ENCODE results near the gene CXXC5.

CXXC5 gene

DNA sequence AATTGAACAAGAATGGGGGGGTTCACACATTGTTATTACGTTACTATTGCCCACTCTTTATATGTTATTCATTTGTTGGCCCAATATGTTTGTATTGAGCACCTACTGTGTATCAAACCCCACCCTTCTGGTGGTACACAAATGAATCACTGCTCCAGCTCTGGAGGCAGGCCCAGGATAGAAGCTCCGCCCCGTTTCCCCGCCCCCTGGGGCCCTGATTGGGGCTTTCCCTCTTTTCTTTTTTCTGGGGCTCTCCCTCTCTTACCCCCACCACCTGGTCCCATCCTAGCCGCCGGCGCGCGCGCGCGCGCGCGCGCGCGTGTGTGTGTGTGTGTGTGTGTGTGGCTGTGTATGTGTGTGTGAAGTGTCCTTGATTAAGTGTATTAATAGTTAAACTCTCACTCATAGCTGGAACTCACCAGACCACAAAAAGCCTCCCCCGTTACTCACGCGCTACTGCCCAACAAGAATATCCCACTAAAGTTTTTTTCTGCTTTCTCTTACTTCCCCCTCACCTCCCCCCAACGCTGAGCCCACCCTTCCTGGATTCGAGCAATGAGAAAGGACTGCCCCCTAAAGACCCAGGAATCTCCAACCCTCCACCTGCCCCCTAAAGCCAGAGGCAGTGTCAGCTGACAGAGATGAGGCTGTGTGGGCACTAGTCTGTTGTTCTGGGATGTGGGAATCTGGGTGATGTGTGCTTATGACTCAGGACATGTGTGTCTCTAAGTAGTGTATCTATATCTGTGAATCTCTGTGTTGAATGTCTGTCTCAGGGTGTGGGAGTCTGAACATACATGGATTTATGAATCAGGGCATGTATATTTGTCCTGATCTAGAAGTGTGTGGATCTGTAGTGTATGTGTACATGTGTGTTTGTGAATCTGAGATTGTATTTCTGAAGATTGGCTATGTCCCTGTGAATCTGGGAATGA lies 4.0 kb downstream of the CXXC5 start:
- DNase-seq = peak; percentile 87

DNA sequence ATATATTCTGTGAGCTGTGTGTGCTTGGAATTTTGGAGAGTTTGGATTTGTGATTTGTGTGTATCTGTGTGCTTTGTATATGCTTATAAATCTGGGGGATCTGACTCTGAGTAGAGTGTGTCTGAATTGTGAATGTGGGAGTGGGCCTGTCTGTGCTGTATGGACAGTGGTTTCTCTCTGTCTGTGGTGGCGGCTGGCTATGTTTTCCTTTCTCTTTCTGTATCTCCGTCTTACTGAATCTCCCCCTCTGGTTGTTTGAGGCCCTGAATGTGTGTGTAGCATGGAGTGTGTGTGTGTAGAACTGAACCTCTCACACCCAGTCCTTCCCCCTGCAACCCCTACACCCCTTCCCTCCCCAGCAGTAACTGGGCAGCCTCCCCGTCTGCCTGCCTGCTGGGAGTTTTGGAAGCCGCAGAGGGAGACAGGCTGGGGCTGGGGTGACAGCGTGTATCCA lies 4.7 kb downstream of the CXXC5 start:
- peak; percentile 67 for DNase-seq

GRCh38 chr5:139653616-139654015 lies 5.5 kb downstream of the CXXC5 start:
- DNase-seq = no peak

- DNase-seq = no peak
Measured at GRCh38 chr5:139654464-139654863, 6.3 kb downstream of the CXXC5 start.

GRCh38 chr5:139654871-139655491 lies 6.8 kb downstream of the CXXC5 start:
- no peak for DNase-seq

GRCh38 chr5:139655727-139656271 lies 7.7 kb downstream of the CXXC5 start:
- DNase-seq = no peak

GRCh38 chr5:139657363-139658321 lies 9.5 kb downstream of the CXXC5 start:
- no peak for DNase-seq

DNA sequence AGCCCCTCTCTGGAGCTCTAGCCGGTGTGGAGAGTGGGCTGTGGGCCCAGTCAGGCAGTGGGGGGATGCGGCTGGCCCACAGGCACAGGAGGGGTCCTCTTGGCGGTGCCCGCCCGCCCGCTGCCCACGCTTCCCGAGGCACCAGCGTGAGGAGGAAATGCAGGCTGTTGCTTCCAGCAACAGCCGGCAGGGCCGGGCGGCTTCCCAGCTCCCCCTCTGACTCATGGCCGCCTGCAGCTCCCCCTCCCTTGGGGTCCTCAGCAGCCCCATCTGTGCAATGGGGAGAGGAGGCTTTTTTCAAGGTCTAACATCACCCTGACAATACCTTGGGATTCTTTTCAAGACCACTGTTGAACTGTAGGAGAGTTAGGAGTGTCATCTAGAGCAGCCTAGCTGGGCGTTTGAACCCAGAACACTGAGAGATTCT lies 10.4 kb downstream of the CXXC5 start:
- DNase-seq = peak; percentile 62

DNA sequence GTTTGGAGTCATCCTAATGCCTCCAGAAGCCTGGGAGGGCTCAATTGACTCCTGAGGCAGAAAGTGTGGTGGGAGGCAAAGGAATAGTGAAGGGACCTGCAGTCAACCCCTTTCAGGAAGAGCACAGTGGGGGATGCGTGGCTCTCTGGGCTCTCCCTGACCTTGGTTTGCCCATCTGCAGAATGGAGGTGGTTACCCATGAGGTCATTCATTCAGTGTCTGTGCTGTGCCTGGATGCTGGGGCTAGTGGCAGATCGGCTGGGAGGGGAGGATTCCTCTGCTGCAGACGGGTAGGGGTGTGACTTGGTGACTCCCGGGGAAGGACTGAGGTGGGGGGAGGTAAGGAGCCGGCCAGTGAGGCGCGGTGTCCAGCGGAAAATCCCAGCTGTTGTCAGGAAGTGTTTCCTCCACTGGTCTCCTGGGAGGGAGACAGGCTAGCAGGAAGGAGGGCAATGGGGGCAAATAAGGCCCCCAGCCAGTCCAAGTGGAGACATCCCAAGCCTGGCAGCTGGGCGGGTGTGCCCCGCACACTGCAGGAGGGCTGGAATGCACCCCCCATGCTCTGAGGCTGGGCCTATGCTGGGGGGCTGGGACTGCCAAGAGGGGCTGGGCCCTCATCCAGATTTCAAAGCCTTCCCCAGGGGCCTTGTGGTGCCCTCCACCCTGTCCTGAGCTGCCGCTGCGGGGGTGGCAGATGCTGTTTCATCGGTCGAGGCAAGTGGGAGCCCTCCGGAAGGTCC lies 10.9 kb downstream of the CXXC5 start:
- peak; percentile 74 for DNase-seq

DNA sequence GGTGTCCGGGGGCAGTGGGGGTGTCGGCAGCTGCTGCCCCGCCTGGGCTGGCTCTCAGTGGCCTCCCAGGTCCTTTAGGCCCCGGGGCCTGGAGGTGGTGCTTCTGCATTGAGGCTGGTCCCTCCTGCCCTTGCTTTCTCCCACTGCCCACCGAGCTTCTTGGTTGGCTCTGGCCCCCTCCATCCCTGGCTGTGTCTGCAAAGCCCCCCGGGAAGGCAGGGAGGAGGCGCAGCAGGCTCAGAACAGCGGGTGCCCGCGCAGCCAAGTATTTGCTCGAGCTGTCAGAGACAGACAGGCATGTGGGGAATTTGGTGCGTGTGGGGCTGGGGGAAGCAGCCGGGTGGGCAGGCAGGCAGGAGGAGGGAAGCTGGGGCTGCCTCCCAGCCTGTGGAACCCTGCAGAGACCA lies 11.5 kb downstream of the CXXC5 start:
- no peak for DNase-seq

DNA sequence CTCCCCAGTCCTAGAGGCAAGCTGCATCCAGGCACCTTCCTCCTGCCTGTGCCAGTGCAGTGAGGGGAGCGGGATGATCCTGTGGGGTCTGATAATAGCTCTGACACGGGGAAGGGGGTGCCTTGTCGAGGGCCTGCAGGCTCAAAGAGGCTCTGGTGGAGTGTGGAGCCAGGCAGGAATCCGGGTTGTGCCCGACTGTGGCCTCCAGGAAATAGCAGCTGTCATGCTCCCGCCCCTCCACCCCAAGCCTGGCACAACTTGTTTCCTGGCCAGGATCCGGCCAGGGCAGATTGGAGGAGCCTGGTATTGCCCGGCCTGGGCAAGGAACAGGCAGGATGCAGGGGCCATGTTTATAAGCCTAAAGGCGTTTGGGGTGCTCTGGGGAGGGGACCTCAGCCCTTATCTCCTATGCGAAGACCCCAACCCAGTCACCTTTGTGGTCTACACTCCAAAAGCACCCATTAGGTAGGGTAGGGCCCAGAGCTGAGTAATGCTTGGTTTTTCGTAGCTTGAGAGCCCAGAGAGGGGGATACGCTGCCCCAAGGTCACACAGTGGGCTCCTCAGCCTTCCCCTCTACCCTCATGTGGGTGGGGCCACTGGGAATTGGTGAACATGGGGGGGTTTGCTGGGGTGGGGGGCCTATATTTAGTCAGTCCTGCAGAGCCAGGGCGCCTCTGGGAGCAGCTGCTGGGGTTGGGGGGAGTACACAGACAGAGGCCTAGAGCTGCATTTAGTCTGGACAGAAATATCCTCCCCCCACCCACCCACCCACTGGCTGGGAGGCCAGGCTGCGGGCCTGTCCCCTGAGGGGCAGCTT lies 12.2 kb downstream of the CXXC5 start:
- peak; percentile 56 for DNase-seq

DNA sequence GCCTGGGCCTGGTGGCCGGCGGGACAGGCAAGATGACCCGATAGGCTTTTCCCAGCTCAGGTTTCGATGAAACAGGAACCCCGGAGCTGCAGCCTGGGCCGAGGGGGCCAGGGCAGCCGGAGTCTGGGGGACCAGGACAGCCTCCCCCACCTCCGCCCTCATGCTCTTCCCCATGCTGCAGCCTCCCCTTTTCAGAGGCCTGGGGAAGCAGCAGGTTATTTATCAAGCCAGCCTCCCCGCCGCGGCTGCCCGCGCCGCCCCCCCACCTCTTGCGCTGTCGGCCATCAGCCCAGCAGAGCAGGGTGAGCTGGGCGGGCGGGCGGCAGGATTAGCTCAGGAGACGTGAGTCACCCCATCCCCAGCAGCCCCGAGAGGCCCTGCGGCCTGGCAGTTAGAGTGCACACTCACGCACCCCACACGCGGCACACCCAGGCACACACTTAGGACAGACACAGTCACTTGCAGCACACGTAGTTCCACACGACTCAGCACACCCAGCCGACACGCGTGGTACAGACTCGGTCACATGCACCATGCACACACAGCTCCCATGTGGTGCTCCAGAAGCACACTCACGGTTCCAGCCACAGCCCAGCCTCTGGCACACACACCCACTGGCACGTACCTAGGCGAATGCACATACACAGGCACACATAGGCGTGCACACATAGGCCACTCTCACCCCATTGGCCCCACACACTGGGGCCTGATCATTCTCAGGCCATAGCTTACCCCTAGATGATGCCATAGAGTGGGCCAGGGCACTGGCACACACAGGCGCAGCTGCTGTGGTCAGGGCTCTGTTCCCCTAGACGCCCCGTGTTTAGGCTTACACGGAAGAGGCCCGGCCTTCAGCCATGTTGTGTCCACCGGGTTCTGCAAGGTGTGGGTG lies 13.0 kb downstream of the CXXC5 start:
- DNase-seq = peak; percentile 92

GRCh38 chr5:139662617-139663016 lies 14.5 kb downstream of the CXXC5 start:
- no peak for DNase-seq

DNA sequence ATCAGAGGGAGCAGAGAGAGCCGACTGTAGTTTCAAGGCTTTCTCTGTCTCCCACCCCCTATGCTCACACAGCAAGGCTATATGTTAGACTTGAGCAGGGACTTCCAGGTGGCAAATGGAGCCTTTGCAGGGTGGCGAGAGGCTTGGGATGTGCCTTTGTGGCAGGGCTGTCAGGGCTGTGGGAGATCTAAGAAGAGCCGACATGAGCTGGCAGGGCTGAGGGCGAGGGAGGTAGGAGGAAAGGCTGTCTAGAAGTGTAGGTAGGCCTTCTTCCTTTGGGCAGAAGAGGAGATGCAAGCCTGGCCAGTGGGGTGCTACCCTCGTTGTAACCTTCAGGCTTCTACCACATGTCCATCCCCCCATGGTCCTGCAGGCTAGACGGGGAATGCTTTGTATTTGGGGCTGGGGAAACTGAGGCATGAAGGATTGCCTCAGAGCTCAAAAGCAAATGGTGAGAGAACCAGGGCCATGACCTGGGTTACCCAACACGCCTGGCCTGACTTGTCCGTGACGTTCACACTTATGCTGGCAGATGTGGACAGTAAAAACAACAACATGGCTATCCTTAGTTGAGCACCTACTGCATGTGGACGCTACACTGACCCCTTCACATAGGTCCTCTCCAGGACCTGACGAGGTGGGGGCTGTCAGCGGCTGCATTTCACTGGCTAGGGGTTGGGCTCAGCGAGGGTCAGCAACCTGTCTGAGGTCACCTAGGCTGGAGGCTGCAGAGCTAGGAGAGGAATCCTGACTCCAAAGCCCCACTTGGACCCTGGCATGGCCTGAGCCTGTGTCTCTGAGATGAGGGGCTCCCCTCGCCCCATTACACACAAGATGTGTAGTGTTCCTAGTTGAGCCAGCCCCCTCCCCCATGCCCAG lies 15.3 kb downstream of the CXXC5 start:
- no peak for DNase-seq

DNA sequence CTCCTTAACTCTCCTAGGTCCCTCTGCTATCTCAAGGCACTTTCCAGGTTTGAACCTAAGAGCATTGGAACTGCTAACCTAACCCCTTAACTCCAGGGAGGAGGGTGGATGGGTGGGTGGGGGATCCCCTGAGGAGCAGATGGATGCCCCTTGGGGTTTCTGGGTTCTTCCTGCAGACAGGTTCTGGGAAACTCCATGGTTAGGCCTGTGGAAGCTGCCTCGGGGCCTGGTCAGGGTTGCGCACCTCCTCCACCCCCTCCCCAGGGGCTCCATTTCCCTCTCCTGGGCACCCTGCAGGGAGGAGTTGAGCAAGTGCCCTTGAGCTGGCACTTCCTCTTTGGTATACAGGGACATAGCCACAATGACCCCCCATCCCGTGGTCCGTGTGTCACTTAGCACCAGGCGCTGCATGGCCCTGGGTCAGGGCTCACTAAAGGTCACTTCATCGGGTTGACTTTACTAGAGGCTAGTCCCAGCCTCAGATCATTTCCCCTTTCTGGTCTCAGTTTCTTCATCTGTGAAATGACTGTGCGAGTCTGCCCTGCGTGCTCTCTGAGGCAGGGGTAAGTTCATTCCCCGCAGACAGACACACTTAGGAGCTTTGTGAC lies 16.0 kb downstream of the CXXC5 start:
- peak; percentile 99 for DNase-seq

DNA sequence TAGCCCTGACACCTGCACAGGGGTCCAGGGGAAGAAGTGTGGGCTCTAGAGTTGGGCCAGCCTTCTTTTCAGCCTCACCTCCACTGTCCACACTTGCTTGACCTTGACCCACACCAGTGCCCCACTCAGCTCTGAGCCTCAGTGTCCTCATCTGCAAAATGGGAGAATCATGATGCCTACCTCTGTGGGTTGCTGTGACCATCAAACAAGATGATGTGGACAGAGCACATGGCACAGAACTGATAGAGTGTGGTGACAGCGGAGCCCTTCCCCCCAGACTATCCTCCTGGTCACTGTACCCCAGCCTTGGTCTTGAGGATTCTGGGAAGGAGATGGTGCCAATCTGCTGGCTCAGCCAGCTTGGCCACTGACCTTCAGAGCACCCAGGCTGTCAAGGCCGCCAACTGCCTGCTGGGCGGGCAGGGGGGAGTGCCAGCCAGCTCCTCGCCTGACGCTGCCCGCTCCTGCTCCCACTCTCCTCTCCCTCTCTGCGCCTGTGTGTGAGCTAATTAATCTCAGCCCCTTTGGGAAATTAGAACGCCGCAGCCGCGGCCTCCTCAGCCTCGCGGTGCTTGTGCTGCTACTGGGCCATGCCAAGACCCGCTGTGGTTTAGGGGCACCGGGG lies 16.7 kb downstream of the CXXC5 start:
- DNase-seq = no peak

DNA sequence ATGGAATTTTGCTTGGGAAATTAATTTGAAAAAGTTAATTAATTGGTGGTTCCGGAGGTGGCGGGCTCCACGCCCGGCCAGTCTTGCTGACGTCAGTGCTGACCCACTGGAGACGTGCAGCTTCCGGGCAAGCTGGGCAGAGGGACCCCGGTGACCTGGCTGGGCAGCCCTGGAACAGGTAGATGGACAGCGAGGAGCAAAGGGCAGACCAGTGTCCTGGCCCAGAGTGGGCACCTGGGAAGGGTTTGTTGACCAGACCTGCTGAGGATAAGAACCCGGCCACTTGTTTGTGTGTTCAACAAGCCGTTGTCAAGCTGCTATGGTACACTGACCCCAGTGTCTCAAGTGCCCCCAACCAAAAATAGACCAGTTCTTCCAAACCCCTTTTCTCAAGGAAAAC lies 17.5 kb downstream of the CXXC5 start:
- no peak for DNase-seq

- no peak for DNase-seq
Measured at GRCh38 chr5:139666551-139666950, 18.4 kb downstream of the CXXC5 start.
